ENCODE measurements around the gene TET2.
"Not testable (repeated sequence)": the region's sequence is repeated elsewhere in the genome, so short reads cannot be mapped to it uniquely, and the experiment has no call there.

TET2 gene

DNA sequence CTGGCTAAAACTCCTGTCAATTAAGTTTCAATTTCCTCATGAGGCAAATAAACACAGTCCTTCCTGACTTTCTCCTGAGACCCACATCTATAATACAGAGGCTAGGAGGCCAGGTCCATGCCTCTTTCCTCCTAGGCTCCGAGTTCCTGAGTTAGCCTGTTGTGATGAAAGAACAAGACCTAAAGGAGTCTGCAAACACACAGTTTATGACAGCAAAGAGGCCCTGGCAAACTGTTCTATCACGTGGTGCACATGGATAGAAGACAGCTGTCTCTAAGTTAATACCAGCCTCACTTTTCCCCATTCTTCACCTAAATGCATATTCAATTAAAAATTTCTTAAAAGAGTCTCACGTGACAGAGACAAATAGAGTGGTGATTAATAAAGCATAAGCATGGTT lies 145.2 kb downstream of the TET2 start:
- DNase-seq (ENCODE audit: low read depth) = no peak

DNA sequence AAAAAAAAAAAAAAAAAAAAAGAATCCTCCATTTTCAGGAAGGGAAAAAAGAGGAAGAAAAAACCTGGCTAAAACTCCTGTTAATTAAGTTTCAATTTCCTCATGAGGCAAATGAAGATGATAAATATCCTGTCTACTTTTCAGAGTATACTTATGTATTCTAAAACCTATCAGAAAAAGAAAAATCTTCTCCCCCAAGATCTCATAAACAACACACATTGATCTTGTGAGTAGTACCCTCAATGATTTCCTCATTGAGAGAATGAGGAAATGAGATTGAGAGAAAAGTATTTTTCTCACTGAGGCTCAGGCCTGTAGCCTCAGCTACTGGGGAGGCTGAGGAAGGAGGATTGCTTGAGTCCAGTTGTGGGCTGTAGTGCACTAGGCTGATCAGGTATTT lies 146.7 kb downstream of the TET2 start:
- no peak for DNase-seq (ENCODE audit: low read depth)

DNA sequence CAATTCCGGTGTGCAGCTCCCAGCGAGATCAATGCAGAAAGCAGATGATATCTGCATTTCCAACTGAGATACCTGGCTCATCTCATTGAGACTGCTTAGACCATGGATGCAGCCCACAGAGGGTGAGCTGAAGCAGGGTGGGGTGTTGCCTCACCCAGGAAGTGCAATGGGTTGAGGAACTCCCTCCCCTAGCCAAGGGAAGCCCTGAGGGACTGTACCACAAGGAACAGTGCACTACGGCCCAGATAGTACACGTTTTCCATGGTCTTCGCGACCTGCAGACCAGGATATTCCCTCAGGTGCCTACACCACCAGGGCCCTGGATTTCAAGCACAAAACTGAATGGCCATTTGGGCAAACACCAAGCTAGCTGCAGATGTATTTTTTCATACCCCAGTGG lies 150.0 kb downstream of the TET2 start:
- no peak for DNase-seq (ENCODE audit: low read depth)

DNA sequence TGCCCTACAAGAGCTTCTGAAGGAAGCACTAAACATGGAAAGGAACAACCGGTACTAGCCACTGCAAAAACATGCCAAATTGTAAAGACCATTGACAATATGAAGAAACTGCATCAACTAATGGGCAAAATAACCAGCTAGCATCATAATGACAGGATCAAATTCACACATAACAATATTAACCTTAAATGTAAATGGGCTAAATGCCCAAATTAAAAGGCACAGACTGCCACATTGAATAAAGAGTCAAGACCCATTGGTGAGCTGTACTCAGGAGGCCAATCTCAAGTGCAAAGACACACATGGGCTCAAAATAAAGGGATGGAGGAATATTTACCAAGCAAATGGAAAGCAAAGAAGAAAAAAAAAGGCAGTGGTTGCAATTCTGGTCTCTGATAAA lies 152.4 kb downstream of the TET2 start:
- not testable (repeated sequence) for DNase-seq (ENCODE audit: low read depth)

DNA sequence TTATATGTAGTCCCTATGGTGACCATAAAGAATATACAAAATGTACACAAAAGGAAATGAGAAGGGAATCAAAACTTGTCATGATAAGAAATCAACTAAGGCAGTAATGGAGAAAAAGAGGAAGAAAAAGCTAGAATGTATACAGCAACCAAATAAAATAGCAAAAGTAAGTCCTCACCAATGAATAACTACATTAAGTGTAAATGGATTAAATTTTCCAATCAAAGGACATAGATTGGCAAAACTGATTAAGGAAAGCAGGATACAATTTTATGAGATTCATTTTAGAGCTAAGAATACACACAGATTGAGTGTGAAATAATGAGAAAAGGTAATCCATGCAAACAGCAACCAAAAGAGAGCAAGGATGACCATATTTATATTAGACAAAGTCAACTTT lies 157.4 kb downstream of the TET2 start:
- no peak for DNase-seq (ENCODE audit: low read depth)

DNA sequence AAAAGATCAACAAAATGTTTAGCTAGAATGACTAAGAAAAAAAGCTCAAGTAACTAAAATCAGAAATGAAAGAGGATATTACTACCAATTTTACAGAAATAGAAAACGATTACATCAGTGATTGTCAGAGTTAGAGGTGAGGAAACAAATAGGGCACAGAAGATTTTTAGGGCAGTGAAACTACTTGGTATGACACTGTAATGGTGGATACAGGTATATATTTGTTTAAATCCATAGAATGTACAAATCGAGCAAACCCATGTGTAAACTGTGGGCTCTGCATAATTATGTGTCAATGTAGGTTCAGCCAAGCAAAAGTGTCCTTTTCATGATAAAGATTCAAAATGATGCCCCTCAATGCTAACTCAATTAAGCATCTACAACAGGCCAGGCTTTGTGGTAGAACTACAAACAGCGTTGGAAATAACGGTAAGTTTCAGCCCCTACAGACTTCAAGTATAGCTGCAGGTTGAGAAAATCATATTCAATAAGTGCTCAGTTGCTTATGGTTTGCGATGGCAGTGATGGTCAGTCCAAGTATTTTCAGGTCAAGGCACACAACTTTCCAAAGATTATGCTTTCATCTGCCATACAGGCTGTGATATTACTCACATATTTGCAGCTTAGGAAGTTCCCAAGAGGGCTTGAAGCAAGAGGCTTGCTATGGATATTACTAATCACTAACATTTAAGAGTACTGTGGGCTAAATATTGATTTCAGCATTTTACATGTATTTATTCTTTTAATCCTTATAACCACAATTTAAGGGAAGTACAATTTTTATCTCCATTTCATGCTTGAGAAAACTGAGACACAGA lies 158.6 kb downstream of the TET2 start:
- DNase-seq (ENCODE audit: low read depth) = no peak

DNA sequence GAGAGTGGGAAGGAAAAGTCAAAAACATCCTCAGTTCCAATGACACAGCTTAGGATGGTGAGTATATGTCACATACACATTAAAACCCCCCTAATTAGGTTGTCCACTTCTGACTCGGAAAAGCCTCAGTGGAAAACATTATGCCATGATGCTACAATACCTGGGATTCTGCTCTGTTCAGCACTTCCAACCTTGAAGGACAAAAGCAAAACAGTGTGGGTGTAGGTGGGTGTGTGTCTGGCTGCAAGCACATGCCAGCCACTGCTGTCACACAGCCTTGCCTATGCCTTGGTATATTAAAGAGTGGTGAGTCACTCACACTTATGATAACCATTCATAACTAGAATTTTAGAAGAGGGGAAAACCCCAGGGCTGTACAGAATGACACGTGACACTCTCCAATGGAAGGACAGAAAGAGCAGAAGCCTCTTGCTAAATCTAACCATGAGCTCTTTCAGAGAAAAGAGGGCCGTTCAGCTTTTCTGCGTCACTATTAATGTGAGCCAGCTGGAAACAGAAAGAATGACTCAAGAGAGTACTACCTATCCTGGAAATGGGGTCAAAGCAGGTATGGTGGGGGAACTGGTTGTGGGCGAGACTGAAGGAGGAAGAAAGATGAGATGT lies 159.6 kb downstream of the TET2 start:
- DNase-seq (ENCODE audit: low read depth) = no peak

DNA sequence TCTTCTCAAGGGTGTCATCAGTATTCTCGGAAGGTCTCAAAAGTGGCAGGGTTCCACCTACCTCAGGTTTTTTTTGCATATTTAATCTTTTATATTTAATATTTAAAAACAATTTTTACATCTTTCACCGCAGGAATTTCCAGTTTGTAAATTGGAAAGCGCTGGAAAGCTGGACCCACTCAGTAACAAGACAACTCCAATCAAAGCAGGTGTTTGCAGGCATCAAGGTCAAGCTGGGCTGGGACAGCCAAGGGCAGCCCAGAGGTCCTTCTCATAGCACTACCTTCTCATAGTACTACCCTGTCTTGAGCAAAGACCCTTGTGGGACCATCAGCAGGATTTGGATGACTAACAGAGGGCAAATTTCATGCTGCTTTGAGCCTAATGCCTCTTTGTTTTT lies 160.1 kb downstream of the TET2 start:
- no peak for DNase-seq (ENCODE audit: low read depth)

DNA sequence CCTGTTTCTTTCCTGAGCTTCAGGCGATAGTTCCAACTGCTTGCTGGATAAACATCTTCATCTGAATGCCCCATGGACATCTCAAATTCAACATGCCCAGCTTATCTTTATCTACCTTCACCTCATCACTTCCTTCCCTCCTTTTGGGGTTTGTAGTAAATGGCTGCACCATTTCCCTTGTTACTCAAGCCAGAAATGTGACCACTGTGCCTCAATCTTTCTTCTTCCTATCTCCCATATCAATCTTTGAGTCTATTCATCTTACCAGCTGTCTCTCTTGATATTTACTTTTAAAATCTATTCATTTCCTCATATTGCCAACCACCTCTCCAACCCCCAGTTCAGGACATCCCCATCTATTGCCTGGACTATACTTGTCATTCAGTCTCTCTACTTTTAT lies 171.8 kb downstream of the TET2 start:
- DNase-seq (ENCODE audit: low read depth) = no peak

DNA sequence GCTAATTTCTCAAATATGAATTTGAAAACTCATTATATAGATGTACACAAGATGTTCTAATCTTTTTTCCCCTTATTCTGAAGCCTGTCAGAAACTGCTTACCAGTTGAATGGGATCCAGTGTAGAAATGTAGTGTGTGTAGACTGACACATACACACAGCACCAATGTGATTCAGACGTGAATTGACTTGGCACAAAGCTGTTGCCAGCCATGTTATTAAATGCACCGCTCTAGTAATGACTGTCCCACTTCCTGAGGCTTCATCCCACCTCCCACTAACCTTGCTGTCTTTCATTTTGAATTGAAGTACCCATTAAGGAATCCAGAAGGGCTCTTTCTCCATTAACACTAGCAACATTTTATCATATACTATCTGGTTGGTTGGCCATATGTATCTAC lies 180.5 kb downstream of the TET2 start:
- no peak for DNase-seq (ENCODE audit: low read depth)

DNA sequence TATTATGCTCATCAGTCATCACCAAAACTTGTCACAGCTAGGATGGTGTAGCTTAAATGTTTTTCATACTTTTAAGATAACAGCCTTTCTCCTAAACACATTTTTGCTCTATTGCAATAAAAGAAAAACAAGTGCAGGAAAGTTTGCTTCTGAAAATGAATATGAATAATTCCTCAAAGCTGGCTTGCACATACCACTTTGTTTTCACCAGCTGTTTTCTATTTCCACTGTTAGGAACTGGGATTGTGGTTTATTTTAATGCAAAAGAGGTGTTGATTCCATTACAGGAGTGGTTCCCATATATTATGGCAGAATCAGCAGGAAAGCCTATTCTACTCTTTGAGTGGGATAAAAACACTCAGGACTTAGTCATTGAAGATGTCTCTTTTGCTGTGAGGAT lies 181.3 kb downstream of the TET2 start:
- no peak for DNase-seq (ENCODE audit: low read depth)

DNA sequence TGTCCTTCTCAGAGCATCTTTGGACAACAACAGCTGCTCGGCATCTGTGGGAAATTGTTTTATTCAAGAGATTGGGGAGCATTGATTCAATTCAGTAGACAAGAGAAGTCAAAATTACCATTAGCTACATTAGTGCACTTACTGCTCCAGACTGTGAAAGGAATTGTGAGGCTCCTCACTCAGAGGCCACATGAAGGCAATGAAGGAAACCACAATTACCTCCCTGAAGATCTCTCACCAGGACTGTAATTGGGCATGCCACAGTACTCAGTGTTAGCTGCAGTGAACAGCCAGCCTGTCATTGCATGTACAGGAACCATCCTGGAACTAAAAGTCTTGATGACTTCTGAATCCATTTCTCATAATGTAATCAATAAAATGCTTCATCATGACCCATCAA lies 182.4 kb downstream of the TET2 start:
- no peak for DNase-seq (ENCODE audit: low read depth)

Data from CMK (cell line).